Measurements from ENCODE around the gene CTDSPL. TPM values are rescaled to one million over a fixed set of nuclear protein-coding genes. Genes with fewer than 3 reads are reported as not detected.
A peak's percentile ranks its signal among the peaks of the same experiment; 100 is the strongest.
"Not testable (repeated sequence)": the region's sequence is repeated elsewhere in the genome, so short reads cannot be mapped to it uniquely, and the experiment has no call there.

CTDSPL gene
- total RNA-seq, 4 donors from 2014 or later, result 33.4 to 72.6 (median 54.0) TPM

- TF ChIP-seq, protein P1, sequence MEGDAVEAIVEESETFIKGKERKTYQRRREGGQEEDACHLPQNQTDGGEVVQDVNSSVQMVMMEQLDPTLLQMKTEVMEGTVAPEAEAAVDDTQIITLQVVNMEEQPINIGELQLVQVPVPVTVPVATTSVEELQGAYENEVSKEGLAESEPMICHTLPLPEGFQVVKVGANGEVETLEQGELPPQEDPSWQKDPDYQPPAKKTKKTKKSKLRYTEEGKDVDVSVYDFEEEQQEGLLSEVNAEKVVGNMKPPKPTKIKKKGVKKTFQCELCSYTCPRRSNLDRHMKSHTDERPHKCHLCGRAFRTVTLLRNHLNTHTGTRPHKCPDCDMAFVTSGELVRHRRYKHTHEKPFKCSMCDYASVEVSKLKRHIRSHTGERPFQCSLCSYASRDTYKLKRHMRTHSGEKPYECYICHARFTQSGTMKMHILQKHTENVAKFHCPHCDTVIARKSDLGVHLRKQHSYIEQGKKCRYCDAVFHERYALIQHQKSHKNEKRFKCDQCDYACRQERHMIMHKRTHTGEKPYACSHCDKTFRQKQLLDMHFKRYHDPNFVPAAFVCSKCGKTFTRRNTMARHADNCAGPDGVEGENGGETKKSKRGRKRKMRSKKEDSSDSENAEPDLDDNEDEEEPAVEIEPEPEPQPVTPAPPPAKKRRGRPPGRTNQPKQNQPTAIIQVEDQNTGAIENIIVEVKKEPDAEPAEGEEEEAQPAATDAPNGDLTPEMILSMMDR (IDR thresholded peaks at IDR 0.05), result no peak
- TF ChIP-seq EP300 (IDR thresholded peaks at IDR 0.05) (no peak), POLR2AphosphoS5 (IDR thresholded peaks at IDR 0.05) (no peak)
- no peaks in the 10 kb centered on the region for H3K27me3 ChIP-seq
- H3K4me1 ChIP-seq, result peaks cover 0 to 25% (median 8%) of the 10 kb centered on the region in 3 donors
- H3K36me3 ChIP-seq, result peaks cover 0 to 66% of the 10 kb centered on the region in 2 donors
- 87 to 91% methylated on average over 9 of the region's 9 CpGs for WGBS, 2 donors (ENCODE audit: low coverage in 1 of 2)
- H3K4me3 ChIP-seq, result no peak overlapping the region
- H3K9me3 ChIP-seq, result no peaks in the 10 kb centered on the region
- ATAC-seq, result no peak
- H3K27ac ChIP-seq, result peak overlapping the region in 1 of 4 donors; percentile 3
These were observed 106.5 kb downstream of the CTDSPL start for GRCh38 chr3:37968199-37968598.

GRCh38 chr3:37968813-37969595, 107.3 kb downstream of the CTDSPL start:
- ATAC-seq, result no peak
- H3K36me3 ChIP-seq, result peaks cover 0 to 74% of the 10 kb centered on the region in 2 donors

GRCh38 chr3:37969596-37970100, 108.0 kb downstream of the CTDSPL start:
- Histone ChIP-seq H3K27ac (no peak overlapping the region), H3K36me3 (peaks cover 0 to 80% of the 10 kb centered on the region in 2 donors), H3K4me1 (peaks cover 0 to 38% (median 8%) of the 10 kb centered on the region in 3 donors), H3K27me3 (no peaks in the 10 kb centered on the region), H3K4me3 (no peak overlapping the region), H3K9me3 (no peaks in the 10 kb centered on the region)
- 78 to 85% methylated on average over 5 of the region's 7 CpGs for WGBS, 2 donors (ENCODE audit: low coverage in 1 of 2)
- no peak for TF ChIP-seq POLR2AphosphoS5 (IDR thresholded peaks at IDR 0.05)
- no peak for TF ChIP-seq EP300 (IDR thresholded peaks at IDR 0.05)
- no peak for ATAC-seq

More at GRCh38 chr3:37968813-37969595, 107.3 kb downstream of the CTDSPL start:
- Histone ChIP-seq H3K4me1 (peaks cover 0 to 31% (median 8%) of the 10 kb centered on the region in 3 donors), H3K9me3 (no peaks in the 10 kb centered on the region), H3K27me3 (no peaks in the 10 kb centered on the region), H3K27ac (peak overlapping the region in 1 of 4 donors; percentile 3), H3K4me3 (no peak overlapping the region)
- 47 to 58% methylated on average over 4 to 5 of the region's 15 CpGs for WGBS, 2 donors (ENCODE audit: low coverage in 1 of 2)
- TF ChIP-seq, protein P1 (IDR thresholded peaks at IDR 0.05), result no peak
- TF ChIP-seq EP300 (IDR thresholded peaks at IDR 0.05) (no peak), POLR2A (IDR thresholded peaks at IDR 0.05) (no peak), POLR2AphosphoS5 (IDR thresholded peaks at IDR 0.05) (no peak)

- no peak for ATAC-seq
- no peak overlapping the region for H3K4me3 ChIP-seq
- WGBS, 2 donors (ENCODE audit: low coverage in 1 of 2), result 91% methylated on average over 5 of the region's 5 CpGs; no CpG with 5 or more reads in 1 of the 2 donors
- H3K9me3 ChIP-seq, result no peaks in the 10 kb centered on the region
- no peak overlapping the region for H3K27ac ChIP-seq
- TF ChIP-seq POLR2A (IDR thresholded peaks at IDR 0.05), result no peak
- no peak for TF ChIP-seq EP300 (IDR thresholded peaks at IDR 0.05)
- no peak for TF ChIP-seq POLR2AphosphoS5 (IDR thresholded peaks at IDR 0.05)
- TF ChIP-seq, protein P1 (IDR thresholded peaks at IDR 0.05), result no peak
- peaks cover 0 to 38% (median 8%) of the 10 kb centered on the region in 3 donors for H3K4me1 ChIP-seq
- H3K36me3 ChIP-seq, result peaks cover 0 to 78% of the 10 kb centered on the region in 2 donors
- H3K27me3 ChIP-seq, result no peaks in the 10 kb centered on the region
These were observed 109.1 kb downstream of the CTDSPL start for GRCh38 chr3:37970802-37971201.

DNA sequence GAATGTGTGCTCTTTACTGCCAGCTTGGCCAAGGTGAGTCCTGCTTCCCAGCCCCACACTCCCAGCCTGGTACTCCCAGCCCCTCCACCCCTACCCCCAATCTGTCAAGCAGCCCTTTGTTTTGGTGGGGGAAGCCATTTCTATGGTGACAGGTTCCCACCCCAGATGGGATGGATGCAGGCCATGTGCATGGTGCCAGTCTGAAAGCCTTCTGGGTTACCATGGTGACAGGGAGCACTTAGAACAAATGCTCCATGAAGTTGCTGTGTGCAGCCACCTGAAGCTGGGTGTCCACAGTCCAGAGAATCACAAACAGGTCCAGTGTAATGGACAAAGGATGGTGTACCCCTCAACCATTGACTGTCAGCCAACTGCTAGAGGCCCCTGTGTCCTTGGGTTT, 109.8 kb downstream of the CTDSPL start:
- no peak overlapping the region for H3K27ac ChIP-seq
- peaks cover 5 to 81% of the 10 kb centered on the region in 2 donors for H3K36me3 ChIP-seq

DNA sequence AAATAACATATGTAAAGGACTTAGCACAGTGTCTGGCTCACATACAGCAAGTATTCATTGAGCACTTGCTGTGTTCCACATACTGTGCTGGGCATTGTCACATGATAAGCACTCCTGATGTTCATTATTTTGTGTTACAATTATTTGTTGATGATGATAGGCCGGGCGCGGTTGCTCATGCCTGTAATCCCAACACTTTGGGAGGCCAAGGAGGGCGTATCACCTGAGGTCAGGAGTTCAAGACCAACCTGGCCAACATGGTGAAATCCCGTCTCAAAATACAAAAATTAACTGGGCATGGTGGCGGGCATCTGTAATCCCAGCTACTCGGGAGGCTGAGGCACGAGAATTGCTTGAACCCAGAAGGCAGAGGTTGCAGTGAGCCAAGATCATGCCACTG, 110.4 kb downstream of the CTDSPL start:
- H3K9me3 ChIP-seq, H3K27ac ChIP-seq, H3K27me3 ChIP-seq, ATAC-seq, H3K4me3 ChIP-seq: not testable (repeated sequence)
- Histone ChIP-seq H3K36me3 (peaks cover 5 to 87% of the 10 kb centered on the region in 2 donors), H3K4me1 (peaks cover 0 to 35% (median 7%) of the 10 kb centered on the region in 3 donors)
- 88 to 98% methylated on average over 7 of the region's 8 CpGs for WGBS, 2 donors (ENCODE audit: low coverage in 1 of 2)

More for the DNA sequence above, 109.8 kb downstream of the CTDSPL start:
- no peak for TF ChIP-seq POLR2A (IDR thresholded peaks at IDR 0.05)
- TF ChIP-seq, protein P1 (IDR thresholded peaks at IDR 0.05), result no peak
- TF ChIP-seq POLR2AphosphoS5 (IDR thresholded peaks at IDR 0.05), result no peak
- Histone ChIP-seq H3K27me3 (no peaks in the 10 kb centered on the region), H3K9me3 (no peaks in the 10 kb centered on the region), H3K4me1 (peaks cover 0 to 38% (median 8%) of the 10 kb centered on the region in 3 donors), H3K4me3 (no peak overlapping the region)
- ATAC-seq, result no peak
